ENCODE data around the gene OBSCN.
"Not testable (repeated sequence)": the region's sequence is repeated elsewhere in the genome, so short reads cannot be mapped to it uniquely, and the experiment has no call there.

The OBSCN gene

GRCh38 chr1:228228601-228229074 is 20.8 kb downstream of the OBSCN start:
- DNase-seq: no peak

- DNase-seq: no peak
Observed at GRCh38 chr1:228231189-228231588, 23.3 kb downstream of the OBSCN start.

GRCh38 chr1:228233136-228233535 is 25.3 kb downstream of the OBSCN start:
- DNase-seq: no peak

GRCh38 chr1:228234921-228235320 is 27.1 kb downstream of the OBSCN start:
- no peak for DNase-seq

GRCh38 chr1:228236744-228237143 is 28.9 kb downstream of the OBSCN start:
- DNase-seq: no peak

GRCh38 chr1:228238007-228238406 is 30.2 kb downstream of the OBSCN start:
- DNase-seq: no peak

- no peak for DNase-seq
Observed at GRCh38 chr1:228238461-228238860, 30.6 kb downstream of the OBSCN start.

GRCh38 chr1:228240411-228241240 is 32.8 kb downstream of the OBSCN start:
- no peak for DNase-seq

GRCh38 chr1:228241259-228241658 is 33.4 kb downstream of the OBSCN start:
- no peak for DNase-seq

GRCh38 chr1:228242409-228242808 is 34.6 kb downstream of the OBSCN start:
- DNase-seq: no peak

GRCh38 chr1:228243093-228243492 is 35.2 kb downstream of the OBSCN start:
- no peak for DNase-seq

GRCh38 chr1:228243989-228244388 is 36.1 kb downstream of the OBSCN start:
- DNase-seq: not testable (repeated sequence)

GRCh38 chr1:228245111-228245510 is 37.3 kb downstream of the OBSCN start:
- DNase-seq: no peak

GRCh38 chr1:228246216-228246900 is 38.5 kb downstream of the OBSCN start:
- no peak for DNase-seq

GRCh38 chr1:228249513-228250305 is 41.9 kb downstream of the OBSCN start:
- DNase-seq: no peak

- not testable (repeated sequence) for DNase-seq
Observed at GRCh38 chr1:228252476-228252875, 44.6 kb downstream of the OBSCN start.

- no peak for DNase-seq
Observed at GRCh38 chr1:228256626-228257375, 49.0 kb downstream of the OBSCN start.

- DNase-seq: no peak
Observed at GRCh38 chr1:228258486-228258885, 50.6 kb downstream of the OBSCN start.

- DNase-seq: no peak
Observed at GRCh38 chr1:228259368-228259894, 51.6 kb downstream of the OBSCN start.

- DNase-seq: no peak
Observed at GRCh38 chr1:228259951-228260350, 52.1 kb downstream of the OBSCN start.

GRCh38 chr1:228261706-228262105 is 53.9 kb downstream of the OBSCN start:
- no peak for DNase-seq

- DNase-seq: no peak
Observed at GRCh38 chr1:228262475-228262874, 54.6 kb downstream of the OBSCN start.
